Lung microvascular endothelial cell (primary cell): ENCODE results near the gene AHSG. TPM values are rescaled to one million over a fixed set of nuclear protein-coding genes. Genes with fewer than 3 reads are reported as not detected.

Experiments
- total RNA-seq: library from RNA; depleted of rRNA; stranded (reverse); fragments of >200 nt; gene quantifications from 2 replicates; pipeline ENCODE4 v1.2.1, GENCODE V29; 2014

Gene AHSG
- total RNA-seq, 1 donor from 2014 or later, result not detected

Other genes with a start within 250 kb of the AHSG start
- gene CRYGS, start 68.7 kb upstream of the AHSG start, total RNA-seq, result 0.87 and 1.2 TPM in 2 replicates
- 12.9 and 17.3 TPM in 2 replicates for gene TBCCD1, start 45.7 kb upstream of the AHSG start, total RNA-seq
- gene DNAJB11, start 42.3 kb upstream of the AHSG start, total RNA-seq, result 36.8 and 60.7 TPM in 2 replicates
- gene FETUB, start 27.3 kb downstream of the AHSG start, total RNA-seq, result not detected in 2 replicates
- not detected in 2 replicates for gene HRG, start 53.0 kb downstream of the AHSG start, total RNA-seq
- gene KNG1, start 104.3 kb downstream of the AHSG start, total RNA-seq, result not detected in 2 replicates
- gene EIF4A2, start 170.5 kb downstream of the AHSG start, total RNA-seq, result 379 and 608 TPM in 2 replicates
- gene RFC4, start 193.4 kb downstream of the AHSG start, total RNA-seq, result 7.7 and 14.4 TPM in 2 replicates
- not detected in 2 replicates for gene ADIPOQ, start 229.7 kb downstream of the AHSG start, total RNA-seq